ENCODE results near the gene STAG3. TPM values are rescaled to one million over a fixed set of nuclear protein-coding genes. Genes with fewer than 3 reads are reported as not detected.

Gene STAG3
- total and polyA plus RNA-seq, 2 of the 8 experiments (the other 6 are each of a cell fraction or from before 2014, with no cell fraction given): 1.3 to 3.3 TPM

DNA sequence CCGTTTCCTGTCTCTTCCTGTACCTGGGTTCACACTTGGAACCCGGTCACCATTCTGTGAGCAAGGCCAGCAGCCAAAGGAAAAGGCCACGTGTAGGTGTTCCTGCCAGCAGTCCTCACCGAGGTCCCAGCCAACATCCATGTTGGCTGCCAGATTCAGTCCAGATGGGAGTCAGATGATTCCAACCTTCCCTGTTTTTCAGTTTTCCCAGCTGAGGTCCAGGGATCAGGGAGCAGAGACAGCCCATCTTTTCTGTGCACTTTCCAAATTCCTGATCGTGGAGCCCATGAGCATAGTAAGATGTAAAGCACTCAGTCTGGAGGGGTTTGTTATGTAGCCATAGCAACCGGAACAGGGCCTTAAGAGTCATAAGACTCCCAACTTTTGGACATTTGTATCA is 38.2 kb downstream of the STAG3 start (continued):
- TF ChIP-seq, protein P1, sequence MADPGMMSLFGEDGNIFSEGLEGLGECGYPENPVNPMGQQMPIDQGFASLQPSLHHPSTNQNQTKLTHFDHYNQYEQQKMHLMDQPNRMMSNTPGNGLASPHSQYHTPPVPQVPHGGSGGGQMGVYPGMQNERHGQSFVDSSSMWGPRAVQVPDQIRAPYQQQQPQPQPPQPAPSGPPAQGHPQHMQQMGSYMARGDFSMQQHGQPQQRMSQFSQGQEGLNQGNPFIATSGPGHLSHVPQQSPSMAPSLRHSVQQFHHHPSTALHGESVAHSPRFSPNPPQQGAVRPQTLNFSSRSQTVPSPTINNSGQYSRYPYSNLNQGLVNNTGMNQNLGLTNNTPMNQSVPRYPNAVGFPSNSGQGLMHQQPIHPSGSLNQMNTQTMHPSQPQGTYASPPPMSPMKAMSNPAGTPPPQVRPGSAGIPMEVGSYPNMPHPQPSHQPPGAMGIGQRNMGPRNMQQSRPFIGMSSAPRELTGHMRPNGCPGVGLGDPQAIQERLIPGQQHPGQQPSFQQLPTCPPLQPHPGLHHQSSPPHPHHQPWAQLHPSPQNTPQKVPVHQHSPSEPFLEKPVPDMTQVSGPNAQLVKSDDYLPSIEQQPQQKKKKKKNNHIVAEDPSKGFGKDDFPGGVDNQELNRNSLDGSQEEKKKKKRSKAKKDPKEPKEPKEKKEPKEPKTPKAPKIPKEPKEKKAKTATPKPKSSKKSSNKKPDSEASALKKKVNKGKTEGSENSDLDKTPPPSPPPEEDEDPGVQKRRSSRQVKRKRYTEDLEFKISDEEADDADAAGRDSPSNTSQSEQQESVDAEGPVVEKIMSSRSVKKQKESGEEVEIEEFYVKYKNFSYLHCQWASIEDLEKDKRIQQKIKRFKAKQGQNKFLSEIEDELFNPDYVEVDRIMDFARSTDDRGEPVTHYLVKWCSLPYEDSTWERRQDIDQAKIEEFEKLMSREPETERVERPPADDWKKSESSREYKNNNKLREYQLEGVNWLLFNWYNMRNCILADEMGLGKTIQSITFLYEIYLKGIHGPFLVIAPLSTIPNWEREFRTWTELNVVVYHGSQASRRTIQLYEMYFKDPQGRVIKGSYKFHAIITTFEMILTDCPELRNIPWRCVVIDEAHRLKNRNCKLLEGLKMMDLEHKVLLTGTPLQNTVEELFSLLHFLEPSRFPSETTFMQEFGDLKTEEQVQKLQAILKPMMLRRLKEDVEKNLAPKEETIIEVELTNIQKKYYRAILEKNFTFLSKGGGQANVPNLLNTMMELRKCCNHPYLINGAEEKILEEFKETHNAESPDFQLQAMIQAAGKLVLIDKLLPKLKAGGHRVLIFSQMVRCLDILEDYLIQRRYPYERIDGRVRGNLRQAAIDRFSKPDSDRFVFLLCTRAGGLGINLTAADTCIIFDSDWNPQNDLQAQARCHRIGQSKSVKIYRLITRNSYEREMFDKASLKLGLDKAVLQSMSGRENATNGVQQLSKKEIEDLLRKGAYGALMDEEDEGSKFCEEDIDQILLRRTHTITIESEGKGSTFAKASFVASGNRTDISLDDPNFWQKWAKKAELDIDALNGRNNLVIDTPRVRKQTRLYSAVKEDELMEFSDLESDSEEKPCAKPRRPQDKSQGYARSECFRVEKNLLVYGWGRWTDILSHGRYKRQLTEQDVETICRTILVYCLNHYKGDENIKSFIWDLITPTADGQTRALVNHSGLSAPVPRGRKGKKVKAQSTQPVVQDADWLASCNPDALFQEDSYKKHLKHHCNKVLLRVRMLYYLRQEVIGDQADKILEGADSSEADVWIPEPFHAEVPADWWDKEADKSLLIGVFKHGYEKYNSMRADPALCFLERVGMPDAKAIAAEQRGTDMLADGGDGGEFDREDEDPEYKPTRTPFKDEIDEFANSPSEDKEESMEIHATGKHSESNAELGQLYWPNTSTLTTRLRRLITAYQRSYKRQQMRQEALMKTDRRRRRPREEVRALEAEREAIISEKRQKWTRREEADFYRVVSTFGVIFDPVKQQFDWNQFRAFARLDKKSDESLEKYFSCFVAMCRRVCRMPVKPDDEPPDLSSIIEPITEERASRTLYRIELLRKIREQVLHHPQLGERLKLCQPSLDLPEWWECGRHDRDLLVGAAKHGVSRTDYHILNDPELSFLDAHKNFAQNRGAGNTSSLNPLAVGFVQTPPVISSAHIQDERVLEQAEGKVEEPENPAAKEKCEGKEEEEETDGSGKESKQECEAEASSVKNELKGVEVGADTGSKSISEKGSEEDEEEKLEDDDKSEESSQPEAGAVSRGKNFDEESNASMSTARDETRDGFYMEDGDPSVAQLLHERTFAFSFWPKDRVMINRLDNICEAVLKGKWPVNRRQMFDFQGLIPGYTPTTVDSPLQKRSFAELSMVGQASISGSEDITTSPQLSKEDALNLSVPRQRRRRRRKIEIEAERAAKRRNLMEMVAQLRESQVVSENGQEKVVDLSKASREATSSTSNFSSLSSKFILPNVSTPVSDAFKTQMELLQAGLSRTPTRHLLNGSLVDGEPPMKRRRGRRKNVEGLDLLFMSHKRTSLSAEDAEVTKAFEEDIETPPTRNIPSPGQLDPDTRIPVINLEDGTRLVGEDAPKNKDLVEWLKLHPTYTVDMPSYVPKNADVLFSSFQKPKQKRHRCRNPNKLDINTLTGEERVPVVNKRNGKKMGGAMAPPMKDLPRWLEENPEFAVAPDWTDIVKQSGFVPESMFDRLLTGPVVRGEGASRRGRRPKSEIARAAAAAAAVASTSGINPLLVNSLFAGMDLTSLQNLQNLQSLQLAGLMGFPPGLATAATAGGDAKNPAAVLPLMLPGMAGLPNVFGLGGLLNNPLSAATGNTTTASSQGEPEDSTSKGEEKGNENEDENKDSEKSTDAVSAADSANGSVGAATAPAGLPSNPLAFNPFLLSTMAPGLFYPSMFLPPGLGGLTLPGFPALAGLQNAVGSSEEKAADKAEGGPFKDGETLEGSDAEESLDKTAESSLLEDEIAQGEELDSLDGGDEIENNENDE (IDR thresholded peaks at IDR 0.05; ENCODE audit: insufficient replicate concordance, low read length): no peak

All from H1 (cell line).